ENCODE data around the gene EVPL. TPM values are rescaled to one million over a fixed set of nuclear protein-coding genes. Genes with fewer than 3 reads are reported as not detected.
A peak's percentile ranks its signal among the peaks of the same experiment; 100 is the strongest.

The EVPL gene
- total and polyA plus RNA-seq, 2 donors (not counting 3 experiments of a cell fraction or from before 2014, with no cell fraction given): not detected

- intact Hi-C loops (cut with micrococcal nuclease): no loop called here
- H3K27ac ChIP-seq (ENCODE audit: insufficient read depth, low read depth, low read length): peak overlapping the region; percentile 25
- H3K27me3 ChIP-seq (ENCODE audit: control insufficient read depth in 2 of 2, insufficient read depth in 2 of 2, low read length in 2 of 2): no peaks in the 10 kb centered on the region
- H3K9me3 ChIP-seq (replicated peaks; ENCODE audit: control insufficient read depth, insufficient read depth, low read length): no peaks in the 10 kb centered on the region
- POLR2A ChIA-PET: no interaction called here
- H3K4me3 ChIP-seq (replicated peaks in 1 of 3; ENCODE audit: insufficient read depth in 1 of 3, low read depth in 1 of 3, low read length in 3 of 3): no peak overlapping the region
- no peak overlapping the region for H2AFZ ChIP-seq (ENCODE audit: low read depth, low read length)
- no peak overlapping the region for H3K9ac ChIP-seq (replicated peaks; ENCODE audit: extremely low read depth, insufficient read depth, low read length)
- CTCF ChIA-PET: interaction anchor here (1.9 to 2.0 kb wide), 2 partner anchors 21 to 40 kb away, joined by 8 to 13 read pairs; no protein-coding TSS in a partner anchor
- H3K4me2 ChIP-seq (ENCODE audit: insufficient read depth, low read length): peak overlapping the region; percentile 75
- peaks cover 13 to 24% of the 10 kb centered on the region in 2 experiments for H3K36me3 ChIP-seq (ENCODE audit: control insufficient read depth in 2 of 2, extremely low read depth in 1 of 2, insufficient read depth in 2 of 2, low read length in 2 of 2)
- DNase-seq (ENCODE audit: low read depth, low spot score): no peak
- no peak for FAIRE-seq
- dilution Hi-C loops (cut with MboI; ENCODE audit: extremely low pct_ligation_motif_present, low sequenced_read_pairs): no loop called here
- peaks cover 18% of the 10 kb centered on the region for H3K4me1 ChIP-seq (ENCODE audit: control insufficient read depth, extremely low read depth, insufficient read depth, low read length)
- H4K20me1 ChIP-seq (replicated peaks; ENCODE audit: control insufficient read depth, extremely low read depth, insufficient read depth, low read length): no peaks in the 10 kb centered on the region
- peaks cover 20% of the 10 kb centered on the region for H3K79me2 ChIP-seq (ENCODE audit: control insufficient read depth, insufficient read depth, low read length)
- TF ChIP-seq MYC (IDR thresholded peaks at IDR 0.05; ENCODE audit: low read depth, low read length): no peak
- BruUV-seq (replicated peaks): no TSS peak
- H3K9me1 ChIP-seq (replicated peaks; ENCODE audit: control insufficient read depth, extremely low read depth, insufficient read depth, low read length): no peaks in the 10 kb centered on the region
Measured at GRCh38 chr17:76054112-76054476, 27.0 kb upstream of the EVPL start.

- H3K9me3 ChIP-seq (replicated peaks; ENCODE audit: control insufficient read depth, insufficient read depth, low read length): no peaks in the 10 kb centered on the region
Measured at GRCh38 chr17:76053246-76054111, 26.4 kb upstream of the EVPL start.

More at GRCh38 chr17:76053246-76054111, 26.4 kb upstream of the EVPL start:
- H3K27me3 ChIP-seq (ENCODE audit: control insufficient read depth in 2 of 2, insufficient read depth in 2 of 2, low read length in 2 of 2): no peaks in the 10 kb centered on the region
- TF ChIP-seq POLR2A (IDR thresholded peaks at IDR 0.05; ENCODE audit: low read depth, low read length) (no peak), FOS (IDR thresholded peaks at IDR 0.05; ENCODE audit: borderline replicate concordance, insufficient read depth, low read length) (peak; percentile 69), JUN (IDR thresholded peaks at IDR 0.05; ENCODE audit: borderline replicate concordance, insufficient read depth, insufficient read length, low read depth) (peak; percentile 17)
- intact Hi-C loops (cut with micrococcal nuclease) (no loop called here), dilution Hi-C loops (cut with MboI; ENCODE audit: extremely low pct_ligation_motif_present, low sequenced_read_pairs) (no loop called here)
- H3K9ac ChIP-seq (replicated peaks; ENCODE audit: extremely low read depth, insufficient read depth, low read length): no peak overlapping the region
- peak overlapping the region in 1 of 3 experiments; percentile 23 for H3K4me3 ChIP-seq (replicated peaks in 1 of 3; ENCODE audit: insufficient read depth in 1 of 3, low read depth in 1 of 3, low read length in 3 of 3)
- H4K20me1 ChIP-seq (replicated peaks; ENCODE audit: control insufficient read depth, extremely low read depth, insufficient read depth, low read length): no peaks in the 10 kb centered on the region
- ChIA-PET POLR2A (interaction anchor here (0.7 kb wide), 1 partner anchor 12 kb away, joined by 6 read pairs; no protein-coding TSS in a partner anchor), CTCF (interaction anchor here (0.6 to 2.0 kb wide), 4 partner anchors 20 to 312 kb away, joined by 3 to 13 read pairs (median 6); no protein-coding TSS in a partner anchor)
- DNase-seq (ENCODE audit: low read depth, low spot score) (peak; percentile 79), FAIRE-seq (peak; percentile 96)
- H3K36me3 ChIP-seq (ENCODE audit: control insufficient read depth in 2 of 2, extremely low read depth in 1 of 2, insufficient read depth in 2 of 2, low read length in 2 of 2): peaks cover 13 to 23% of the 10 kb centered on the region in 2 experiments
- BruUV-seq (replicated peaks): no TSS peak
- peak overlapping the region; percentile 25 for H3K27ac ChIP-seq (ENCODE audit: insufficient read depth, low read depth, low read length)
- H2AFZ ChIP-seq (ENCODE audit: low read depth, low read length): peak overlapping the region; percentile 9
- H3K79me2 ChIP-seq (ENCODE audit: control insufficient read depth, insufficient read depth, low read length): peaks cover 20% of the 10 kb centered on the region
- peaks cover 18% of the 10 kb centered on the region for H3K4me1 ChIP-seq (ENCODE audit: control insufficient read depth, extremely low read depth, insufficient read depth, low read length)
- H3K4me2 ChIP-seq (ENCODE audit: insufficient read depth, low read length): peak overlapping the region; percentile 75
- H3K9me1 ChIP-seq (replicated peaks; ENCODE audit: control insufficient read depth, extremely low read depth, insufficient read depth, low read length): no peaks in the 10 kb centered on the region
